ENCODE measurements around the gene TRIP11. TPM values are rescaled to one million over a fixed set of nuclear protein-coding genes. Genes with fewer than 3 reads are reported as not detected.

TRIP11 gene
- total and polyA plus RNA-seq, 2 experiments from 2014 or later = 24.9 to 52.2 TPM

DNA sequence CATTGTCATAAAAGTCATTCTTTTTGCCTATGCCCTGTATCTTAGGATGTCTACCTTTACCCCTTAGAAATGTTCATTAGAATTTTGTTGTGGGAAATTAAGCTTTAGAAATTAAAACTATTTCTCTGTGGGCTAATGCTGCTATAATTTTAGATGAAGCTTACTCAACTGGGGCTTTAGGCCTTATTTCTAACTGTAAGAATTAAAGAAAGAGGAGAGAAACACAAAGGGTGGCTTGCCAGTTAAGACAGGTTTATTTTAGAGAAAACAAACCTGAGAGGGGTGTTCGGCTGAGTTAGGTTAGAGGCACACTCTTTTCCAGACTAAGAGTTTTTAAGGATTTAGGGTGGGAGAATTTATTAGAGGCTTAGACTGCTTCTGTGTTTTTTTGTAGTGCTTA, 6.4 kb downstream of the TRIP11 start:
- Mint-ChIP-seq H3K27ac (no peak overlapping the region), H3K4me1 (peaks cover 7% of the 10 kb centered on the region), H3K4me3 (no peak overlapping the region), H3K9me3 (peaks cover 14% of the 10 kb centered on the region), H3K36me3 (ENCODE audit: low read depth) (peaks cover 41% of the 10 kb centered on the region), H3K27me3 (ENCODE audit: insufficient read depth, low read depth, poor library complexity) (peaks cover 2% of the 10 kb centered on the region)
- Histone ChIP-seq H3K9me2 (ENCODE audit: insufficient read depth) (no peaks in the 10 kb centered on the region), H4K20me1 (replicated peaks; ENCODE audit: insufficient read depth) (0 out of 2 replicates have a peak, but pooled peaks cover 5% of the 10 kb centered on the region), H2AFZ (no peak overlapping the region), H3K27ac (ENCODE audit: low read depth) (no peak overlapping the region), H3K27me3 (ENCODE audit: insufficient read depth) (no peaks in the 10 kb centered on the region), H3K4me1 (ENCODE audit: insufficient read depth) (peaks cover 6% of the 10 kb centered on the region), H3F3A (replicated peaks; ENCODE audit: low read depth) (no peaks in the 10 kb centered on the region), H3K4me2 (no peak overlapping the region), H3K79me2 (replicated peaks; ENCODE audit: insufficient read depth) (peaks cover 50% of the 10 kb centered on the region), H3K36me3 (ENCODE audit: insufficient read depth) (peaks cover 4% of the 10 kb centered on the region; the same call in 1 of the 2 replicates), H3K4me3 (no peak overlapping the region)
- no peak for DNase-seq (ENCODE audit: low spot score)
- TF ChIP-seq STAT1 (IDR thresholded peaks at IDR 0.05; ENCODE audit: unreplicated experiment) = no peak
- no peak for TF ChIP-seq CREB1 (CRISPR knock-in tag; IDR thresholded peaks at IDR 0.05; ENCODE audit: low read depth)
- TF ChIP-seq ZNF331 (CRISPR knock-in tag; IDR thresholded peaks at IDR 0.05; ENCODE audit: low read depth) = no peak
- TF ChIP-seq POLR2AphosphoS5 (IDR thresholded peaks at IDR 0.05; ENCODE audit: low read depth) = no peak
- TF ChIP-seq ZNF462 (CRISPR knock-in tag; IDR thresholded peaks at IDR 0.05) = no peak
- TF ChIP-seq, protein P1, sequence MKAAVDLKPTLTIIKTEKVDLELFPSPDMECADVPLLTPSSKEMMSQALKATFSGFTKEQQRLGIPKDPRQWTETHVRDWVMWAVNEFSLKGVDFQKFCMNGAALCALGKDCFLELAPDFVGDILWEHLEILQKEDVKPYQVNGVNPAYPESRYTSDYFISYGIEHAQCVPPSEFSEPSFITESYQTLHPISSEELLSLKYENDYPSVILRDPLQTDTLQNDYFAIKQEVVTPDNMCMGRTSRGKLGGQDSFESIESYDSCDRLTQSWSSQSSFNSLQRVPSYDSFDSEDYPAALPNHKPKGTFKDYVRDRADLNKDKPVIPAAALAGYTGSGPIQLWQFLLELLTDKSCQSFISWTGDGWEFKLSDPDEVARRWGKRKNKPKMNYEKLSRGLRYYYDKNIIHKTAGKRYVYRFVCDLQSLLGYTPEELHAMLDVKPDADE (IDR thresholded peaks at IDR 0.05) = no peak
- no peak for TF ChIP-seq REST (IDR thresholded peaks at IDR 0.05; ENCODE audit: unreplicated experiment)
- TF ChIP-seq, protein P2, sequence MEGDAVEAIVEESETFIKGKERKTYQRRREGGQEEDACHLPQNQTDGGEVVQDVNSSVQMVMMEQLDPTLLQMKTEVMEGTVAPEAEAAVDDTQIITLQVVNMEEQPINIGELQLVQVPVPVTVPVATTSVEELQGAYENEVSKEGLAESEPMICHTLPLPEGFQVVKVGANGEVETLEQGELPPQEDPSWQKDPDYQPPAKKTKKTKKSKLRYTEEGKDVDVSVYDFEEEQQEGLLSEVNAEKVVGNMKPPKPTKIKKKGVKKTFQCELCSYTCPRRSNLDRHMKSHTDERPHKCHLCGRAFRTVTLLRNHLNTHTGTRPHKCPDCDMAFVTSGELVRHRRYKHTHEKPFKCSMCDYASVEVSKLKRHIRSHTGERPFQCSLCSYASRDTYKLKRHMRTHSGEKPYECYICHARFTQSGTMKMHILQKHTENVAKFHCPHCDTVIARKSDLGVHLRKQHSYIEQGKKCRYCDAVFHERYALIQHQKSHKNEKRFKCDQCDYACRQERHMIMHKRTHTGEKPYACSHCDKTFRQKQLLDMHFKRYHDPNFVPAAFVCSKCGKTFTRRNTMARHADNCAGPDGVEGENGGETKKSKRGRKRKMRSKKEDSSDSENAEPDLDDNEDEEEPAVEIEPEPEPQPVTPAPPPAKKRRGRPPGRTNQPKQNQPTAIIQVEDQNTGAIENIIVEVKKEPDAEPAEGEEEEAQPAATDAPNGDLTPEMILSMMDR (conservative IDR thresholded peaks at IDR 0.05; ENCODE audit: low read depth in 2 of 2) = no peak
- no peak for TF ChIP-seq JUNB (IDR thresholded peaks at IDR 0.05; ENCODE audit: unreplicated experiment)
- no peak for TF ChIP-seq ZNF114 (CRISPR knock-in tag; IDR thresholded peaks at IDR 0.05)
- TF ChIP-seq EZH2 (IDR thresholded peaks at IDR 0.05; ENCODE audit: low read depth, unreplicated experiment) = no peak
- TF ChIP-seq EZH2phosphoT487 (IDR thresholded peaks at IDR 0.05; ENCODE audit: unreplicated experiment) = no peak
- TF ChIP-seq NANOG (IDR thresholded peaks at IDR 0.05; ENCODE audit: borderline replicate concordance) = no peak
- ATAC-seq = no peak

Measured in GM23338 (cell line).